GM23338 (cell line): ENCODE measurements around the gene MAS1L. TPM values are rescaled to one million over a fixed set of nuclear protein-coding genes. Genes with fewer than 3 reads are reported as not detected.

Source experiments
- ATAC-seq: fragments of 200-7000 bp; cut with Tn5 transposase; 3 replicates; pipeline ENCODE4 v1.9.1; 2020
- DNase-seq: peaks from one replicate; pipeline ENCODE4 v3.0.0-alpha.2; 2015; ENCODE audit warnings: low spot score
- H2AFZ ChIP-seq: fragments of 200-600 bp; sonication (generic); 2 replicates; pipeline ENCODE4 v1.8.0; 2016; ENCODE audit warnings: antibody characterized with exemption, mild to moderate bottlenecking, moderate library complexity
- H3F3A ChIP-seq: fragments of 200-600 bp; sonication (generic); replicated peaks from 2 replicates; pipeline ENCODE4 v1.8.0; 2017; ENCODE audit warnings: antibody characterized with exemption, mixed run types, low read depth
- H3K27ac ChIP-seq: fragments of 200-600 bp; sonication (generic); 2 replicates; pipeline ENCODE4 v1.6.1; 2016; ENCODE audit warnings: low read depth
- H3K27me3 ChIP-seq: fragments of 200-600 bp; sonication (generic); 2 replicates; pipeline ENCODE4 v1.8.0; 2016; ENCODE audit warnings: mild to moderate bottlenecking, mixed run types, moderate library complexity; ENCODE audit not compliant: insufficient read depth
- H3K36me3 ChIP-seq: fragments of 200-600 bp; sonication (generic); 2 replicates; pipeline ENCODE4 v1.8.0; 2016; ENCODE audit warnings: mild to moderate bottlenecking; ENCODE audit not compliant: insufficient read depth
- H3K4me1 ChIP-seq: fragments of 200-600 bp; sonication (generic); 2 replicates; pipeline ENCODE4 v1.8.0; 2016; ENCODE audit warnings: mild to moderate bottlenecking, moderate library complexity; ENCODE audit not compliant: insufficient read depth
- H3K4me2 ChIP-seq: fragments of 200-600 bp; sonication (generic); 2 replicates; pipeline ENCODE4 v1.7.1; 2017; ENCODE audit warnings: mixed run types
- H3K4me3 ChIP-seq: fragments of 200-600 bp; sonication (generic); 2 replicates; pipeline ENCODE4 v1.6.1; 2016; ENCODE audit warnings: mixed run types
- H3K79me2 ChIP-seq: fragments of 200-600 bp; sonication (generic); replicated peaks from 2 replicates; pipeline ENCODE4 v1.8.0; 2017; ENCODE audit warnings: mild to moderate bottlenecking; ENCODE audit not compliant: insufficient read depth
- H3K9me2 ChIP-seq: fragments of 200-600 bp; sonication (generic); 2 replicates; pipeline ENCODE4 v1.8.0; 2017; ENCODE audit not compliant: insufficient read depth
- H4K20me1 ChIP-seq: fragments of 200-600 bp; sonication (generic); replicated peaks from 2 replicates; pipeline ENCODE4 v1.8.0; 2017; ENCODE audit warnings: mild to moderate bottlenecking; ENCODE audit not compliant: insufficient read depth
- H3K27ac Mint-ChIP-seq: 2 replicates; pipeline ENCODE4 v1.8.0; 2020; ENCODE audit warnings: inconsistent platforms, mild to moderate bottlenecking, moderate library complexity, mixed read lengths
- H3K27me3 Mint-ChIP-seq: 3 replicates; pipeline ENCODE4 v1.8.0; 2022; ENCODE audit warnings: low read depth, mild to moderate bottlenecking, moderate library complexity, mixed read lengths, inconsistent platforms; ENCODE audit not compliant: insufficient read depth, poor library complexity
- H3K36me3 Mint-ChIP-seq: 3 replicates; pipeline ENCODE4 v1.8.0; 2021; ENCODE audit warnings: low read depth, mild to moderate bottlenecking, inconsistent platforms, moderate library complexity, mixed read lengths
- H3K4me1 Mint-ChIP-seq: 3 replicates; pipeline ENCODE4 v1.8.0; 2020; ENCODE audit warnings: mild to moderate bottlenecking, inconsistent platforms, mixed read lengths
- H3K4me3 Mint-ChIP-seq: 3 replicates; pipeline ENCODE4 v1.8.0; 2021; ENCODE audit warnings: moderate library complexity, mild to moderate bottlenecking, inconsistent platforms, mixed read lengths
- H3K9me3 Mint-ChIP-seq: 3 replicates; pipeline ENCODE4 v1.8.0; 2020; ENCODE audit warnings: moderate library complexity, mild to moderate bottlenecking, inconsistent platforms, mixed read lengths
- CTCF ChIP-seq, 2 experiments: fragments of 200-600 bp in 1 of 2; sonication (generic) in 1 of 2; conservative IDR thresholded peaks; 2 replicates each; pipeline versions ENCODE4 v1.5.1 to v1.6.1; 2016 to 2017; ENCODE audit warnings: antibody characterized with exemption in 2 of 2, low read depth in 2 of 2, mild to moderate bottlenecking in 2 of 2, moderate library complexity in 1 of 2
- ETS1 ChIP-seq: IDR thresholded peaks from 2 replicates; pipeline ENCODE4 v1.6.1; 2016; ENCODE audit warnings: antibody characterized with exemption
- EZH2 ChIP-seq: fragments of 200-600 bp; sonication (generic); IDR thresholded peaks from one replicate; pipeline ENCODE4 v1.8.0; 2017; ENCODE audit warnings: antibody characterized with exemption, mild to moderate bottlenecking, low read depth; ENCODE audit not compliant: unreplicated experiment
- EZH2phosphoT487 ChIP-seq: fragments of 200-600 bp; sonication (generic); IDR thresholded peaks from one replicate; pipeline ENCODE4 v1.8.1; 2018; ENCODE audit warnings: antibody characterized with exemption; ENCODE audit not compliant: unreplicated experiment
- NANOG ChIP-seq: IDR thresholded peaks from 2 replicates; pipeline ENCODE4 v1.6.1; 2016; ENCODE audit warnings: antibody characterized with exemption, borderline replicate concordance
- POLR2AphosphoS5 ChIP-seq: IDR thresholded peaks from 2 replicates; pipeline ENCODE4 v1.6.1; 2016; ENCODE audit warnings: antibody characterized with exemption, low read depth
- REST ChIP-seq: IDR thresholded peaks from one replicate; pipeline ENCODE4 v1.6.1; 2018; ENCODE audit warnings: antibody characterized with exemption; ENCODE audit not compliant: unreplicated experiment
- STAT1 ChIP-seq: IDR thresholded peaks from one replicate; pipeline ENCODE4 v1.6.1; 2016; ENCODE audit warnings: antibody characterized with exemption; ENCODE audit not compliant: unreplicated experiment
- ZNF114 ChIP-seq: fragments of 250-450 bp; sonication (Bioruptor Pico); IDR thresholded peaks from 2 replicates; pipeline ENCODE4 v1.5.0; 2020; ENCODE audit warnings: mild to moderate bottlenecking, moderate library complexity
- ZNF331 ChIP-seq: fragments of 250-450 bp; sonication (Bioruptor Pico); IDR thresholded peaks from 2 replicates; pipeline ENCODE4 v1.5.0; 2020; ENCODE audit warnings: low read depth, mild to moderate bottlenecking, moderate library complexity
- ZNF462 ChIP-seq: fragments of 250-450 bp; sonication (Bioruptor Pico); IDR thresholded peaks from 2 replicates; pipeline ENCODE4 v1.5.0; 2020; ENCODE audit warnings: mild to moderate bottlenecking, moderate library complexity
- polyA plus RNA-seq: library from polyadenylated mRNA; unstranded; fragments of >200 nt; fragmentation: Nextera tagmentation; extraction: Ambion mirVana; gene quantifications from 2 replicates; pipeline ENCODE4 v1.2.1, GENCODE V29; 2016
- total RNA-seq: library from RNA; depleted of rRNA; stranded (reverse); fragments of >200 nt; shearing (Covaris generic); gene quantifications from 2 replicates; pipeline ENCODE4 v1.2.3, GENCODE V29; 2014

The MAS1L gene
- total and polyA plus RNA-seq, 2 experiments from 2014 or later = not detected

GRCh38 chr6:29506446-29507067, 18.8 kb upstream of the MAS1L start:
- Histone ChIP-seq H3K4me3 (no peak overlapping the region), H2AFZ (no peak overlapping the region), H3K9me2 (peaks cover 10% of the 10 kb centered on the region; the same call in 1 of the 2 replicates), H3K4me1 (no peaks in the 10 kb centered on the region), H3F3A (no peaks in the 10 kb centered on the region), H3K27me3 (no peaks in the 10 kb centered on the region), H3K36me3 (no peaks in the 10 kb centered on the region), H3K4me2 (no peak overlapping the region), H4K20me1 (no peaks in the 10 kb centered on the region; the same call in 1 of the 2 replicates), H3K79me2 (no peaks in the 10 kb centered on the region), H3K27ac (no peak overlapping the region)
- Mint-ChIP-seq H3K9me3 (no peaks in the 10 kb centered on the region; the same call in 2 of the 3 replicates), H3K27me3 (peaks cover 2% of the 10 kb centered on the region), H3K27ac (no peak overlapping the region), H3K36me3 (no peaks in the 10 kb centered on the region; the same call in 2 of the 3 replicates), H3K4me3 (no peak overlapping the region), H3K4me1 (peaks cover 4% of the 10 kb centered on the region)
- DNase-seq (no peak), ATAC-seq (no peak)
- no peak for TF ChIP-seq POLR2AphosphoS5
- TF ChIP-seq EZH2 = no peak
- no peak for TF ChIP-seq ZNF114 (CRISPR knock-in tag)
- TF ChIP-seq ZNF331 (CRISPR knock-in tag) = no peak
- TF ChIP-seq EZH2phosphoT487 = no peak
- no peak for TF ChIP-seq CTCF (conservative IDR thresholded peaks at IDR 0.05; ENCODE audit: low read depth in 2 of 2)
- TF ChIP-seq STAT1 = no peak
- no peak for TF ChIP-seq NANOG
- no peak for TF ChIP-seq ZNF462 (CRISPR knock-in tag)
- no peak for TF ChIP-seq REST
- TF ChIP-seq ETS1 = no peak
